Endothelial cell of umbilical vein (primary cell): ENCODE results near the gene TSPAN9. TPM values are rescaled to one million over a fixed set of nuclear protein-coding genes. Genes with fewer than 3 reads are reported as not detected.

ENCODE experiments used
- BruUV-seq: library from RNA; stranded (reverse); fragments of 400-500 nt; replicated peaks from 2 replicates; lab custom pipeline; 2021; lab: Mats Ljungman, UMichigan
- CTCF ChIA-PET: fragments of 300-600, 350-600 bp; sonication (Branson Sonifier 250); formaldehyde crosslinking; loops from one replicate; lab custom pipeline; 2021; ENCODE audit warnings: antibody characterized with exemption, inconsistent platforms; lab: Charles Lee
- POLR2A ChIA-PET: fragments of 300-600, 350-600 bp; sonication (Branson Sonifier 250); formaldehyde crosslinking; loops from one replicate; lab custom pipeline; 2021; ENCODE audit warnings: antibody characterized with exemption, inconsistent platforms; lab: Charles Lee
- DNase-seq: peaks from one replicate; pipeline ENCODE4 v3.0.0-alpha.2; 2011; ENCODE audit warnings: low read depth, low spot score
- FAIRE-seq: peaks from 2 replicates; lab custom pipeline; 2011; peaks lifted over from hg19 to GRCh38; lab: Jason Lieb, UNC
- H2AFZ ChIP-seq: 2 replicates; pipeline ENCODE4 v1.6.0; 2012; ENCODE audit warnings: low read depth, low read length, control low read depth, inconsistent platforms
- H3K27ac ChIP-seq: 2 replicates; pipeline ENCODE4 v1.5.1; 2011; ENCODE audit warnings: low read depth, mild to moderate bottlenecking, control low read depth, low read length, moderate library complexity; ENCODE audit not compliant: insufficient read depth
- H3K27me3 ChIP-seq, 2 experiments: 2 replicates each; pipeline versions ENCODE4 v1.6.0 to v1.6.1; 2011; ENCODE audit warnings: low read length in 2 of 2, mixed read lengths in 1 of 2; ENCODE audit not compliant: control insufficient read depth in 2 of 2, insufficient read depth in 2 of 2
- H3K36me3 ChIP-seq, 2 experiments: 2 replicates in 1 of 2; 3 replicates in 1 of 2; pipeline ENCODE4 v1.5.1; 2011; ENCODE audit warnings: low read length in 2 of 2, mild to moderate bottlenecking in 1 of 2, moderate library complexity in 1 of 2; ENCODE audit not compliant: control insufficient read depth in 2 of 2, insufficient read depth in 2 of 2; ENCODE audit errors: extremely low read depth in 1 of 2
- H3K4me1 ChIP-seq: 3 replicates; pipeline ENCODE4 v1.5.1; 2011; ENCODE audit warnings: mild to moderate bottlenecking, low read length; ENCODE audit not compliant: control insufficient read depth, insufficient read depth; ENCODE audit errors: extremely low read depth
- H3K4me2 ChIP-seq: 2 replicates; pipeline ENCODE4 v1.6.1; 2011; ENCODE audit warnings: low read length, control low read depth, mixed read lengths; ENCODE audit not compliant: insufficient read depth
- H3K4me3 ChIP-seq, 3 experiments: fragments of 200-600 bp in 1 of 3; sonication (generic), shearing (Covaris generic) in 1 of 3; replicated peaks in 1 of 3; 2 replicates each; pipeline ENCODE4 v1.5.1; 2011 to 2016; ENCODE audit warnings: control low read depth in 3 of 3, low read length in 3 of 3, mild to moderate bottlenecking in 2 of 3, inconsistent platforms in 1 of 3, low read depth in 1 of 3, moderate library complexity in 1 of 3; ENCODE audit not compliant: insufficient read depth in 1 of 3
- H3K79me2 ChIP-seq: 2 replicates; pipeline ENCODE4 v1.6.0; 2012; ENCODE audit warnings: low read length, inconsistent platforms; ENCODE audit not compliant: control insufficient read depth, insufficient read depth
- H3K9ac ChIP-seq: replicated peaks from 2 replicates; pipeline ENCODE3; 2011; ENCODE audit warnings: low read length, control low read depth; ENCODE audit not compliant: insufficient read depth; ENCODE audit errors: extremely low read depth
- H3K9me1 ChIP-seq: replicated peaks from 3 replicates; pipeline ENCODE4 v1.6.0; 2011; ENCODE audit warnings: mild to moderate bottlenecking, low read length; ENCODE audit not compliant: control insufficient read depth, insufficient read depth; ENCODE audit errors: extremely low read depth
- H3K9me3 ChIP-seq: replicated peaks from 2 replicates; pipeline ENCODE4 v1.5.1; 2012; ENCODE audit warnings: low read length, inconsistent platforms; ENCODE audit not compliant: control insufficient read depth, insufficient read depth
- H4K20me1 ChIP-seq: replicated peaks from 2 replicates; pipeline ENCODE3; 2011; ENCODE audit warnings: mild to moderate bottlenecking, low read length; ENCODE audit not compliant: control insufficient read depth, insufficient read depth; ENCODE audit errors: extremely low read depth
- CTCF ChIP-seq, 2 donors: IDR thresholded peaks; 1 replicate in 1 of 2; 2 replicates in 1 of 2; pipeline ENCODE4 v1.5.1; 2011; ENCODE audit warnings: low read length in 2 of 2, mild to moderate bottlenecking in 2 of 2, moderate library complexity in 2 of 2, control low read depth in 1 of 2, inconsistent platforms in 1 of 2, low read depth in 1 of 2; ENCODE audit not compliant: insufficient read depth in 1 of 2; ENCODE audit errors: extremely low read depth in 1 of 2
- EZH2 ChIP-seq: IDR thresholded peaks from 2 replicates; pipeline ENCODE4 v1.6.1; 2012; ENCODE audit warnings: borderline replicate concordance, low read depth, mild to moderate bottlenecking, moderate library complexity, low read length, inconsistent platforms; ENCODE audit not compliant: severe bottlenecking
- FOS ChIP-seq: IDR thresholded peaks from 2 replicates; pipeline ENCODE4 v1.6.1; 2011; ENCODE audit warnings: mild to moderate bottlenecking, low read length, moderate library complexity, borderline replicate concordance; ENCODE audit not compliant: insufficient read depth
- JUN ChIP-seq: IDR thresholded peaks from 2 replicates; pipeline ENCODE4 v1.6.1; 2011; ENCODE audit warnings: borderline replicate concordance, low read depth; ENCODE audit not compliant: insufficient read length, insufficient read depth
- MAX ChIP-seq: IDR thresholded peaks from 2 replicates; pipeline ENCODE4 v1.6.1; 2011; ENCODE audit not compliant: insufficient read depth, insufficient read length
- MYC ChIP-seq: IDR thresholded peaks from one replicate; pipeline ENCODE4 v1.6.1; 2011; ENCODE audit warnings: mild to moderate bottlenecking, low read depth, low read length
- POLR2AphosphoS5 ChIP-seq: IDR thresholded peaks from 2 replicates; pipeline ENCODE4 v1.6.1; 2012; ENCODE audit warnings: low read depth, mild to moderate bottlenecking, control low read depth, low read length, moderate library complexity; ENCODE audit not compliant: insufficient read depth
- dilution Hi-C: fragments of 300-500 bp; cut with MboI; formaldehyde crosslinking; loops from one replicate; pipeline ENCODE4 v1.15.0; 2019; ENCODE audit warnings: low sequenced_read_pairs; ENCODE audit not compliant: extremely low pct_ligation_motif_present
- intact Hi-C: fragments of 100-400 bp; cut with micrococcal nuclease; formaldehyde crosslinking; loops from one replicate; pipeline ENCODE4 v1.10.0; 2022
- polyA plus RNA-seq, 4 experiments: library from polyadenylated mRNA; depleted of rRNA in 3 of 4; stranded (reverse) in 3 of 4; unstranded in 1 of 4; fragments of >200 nt; gene quantifications; 2 replicates each; pipeline versions ENCODE4 v1.2.1 to v1.2.3, GENCODE V29; 2011 to 2012; ENCODE audit warnings: missing spikeins in 1 of 4
- total RNA-seq: library from RNA; stranded (reverse); gene quantifications from 2 replicates; pipeline ENCODE4 v1.2.3, GENCODE V29; 2021

The TSPAN9 gene
- total and polyA plus RNA-seq, 2 donors (not counting 3 experiments of a cell fraction or from before 2014, with no cell fraction given) = 43.3 to 66.8 TPM

DNA sequence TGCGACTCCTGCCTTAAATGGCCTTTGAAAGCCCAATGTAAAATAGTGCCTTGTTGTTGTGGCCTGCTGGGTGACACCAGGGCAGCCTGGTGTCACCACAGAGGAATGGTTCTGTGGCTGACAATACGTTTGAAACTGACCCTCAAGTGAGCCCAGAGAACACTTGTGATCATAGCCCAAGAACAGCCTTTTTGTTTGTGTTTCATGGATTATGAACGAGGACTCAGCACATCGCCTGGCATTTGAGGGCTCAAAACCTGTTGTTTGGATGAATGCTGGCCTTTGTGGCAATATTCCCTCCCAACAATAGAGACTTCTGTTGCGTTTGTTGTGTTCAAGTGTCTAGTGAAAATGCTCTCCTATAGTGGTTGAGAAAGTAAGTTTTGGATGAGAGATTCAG, 48.5 kb downstream of the TSPAN9 start:
- no peaks in the 10 kb centered on the region for H3K9me3 ChIP-seq
- H3K36me3 ChIP-seq = no peaks in the 10 kb centered on the region
- H4K20me1 ChIP-seq = no peaks in the 10 kb centered on the region
- ChIA-PET POLR2A (no interaction called here), CTCF (interaction anchor here (1.7 kb wide), 1 partner anchor 52 kb away, joined by 5 read pairs; no protein-coding TSS in a partner anchor)
- no peak overlapping the region for H3K27ac ChIP-seq
- BruUV-seq = no TSS peak
- dilution Hi-C loops = no loop called here
- no peak overlapping the region for H3K9ac ChIP-seq
- H3K4me1 ChIP-seq = peaks cover 33% of the 10 kb centered on the region
- TF ChIP-seq POLR2AphosphoS5 (no peak), CTCF (IDR thresholded peaks at IDR 0.05; ENCODE audit: extremely low read depth in 1 of 2, insufficient read depth in 1 of 2, low read depth in 1 of 2, low read length in 2 of 2) (no peak), JUN (no peak), FOS (no peak), MYC (no peak), EZH2 (no peak), MAX (no peak)
- H3K4me2 ChIP-seq = no peak overlapping the region
- DNase-seq (no peak), FAIRE-seq (peak; percentile 35)
- no peaks in the 10 kb centered on the region for H3K79me2 ChIP-seq
- H3K27me3 ChIP-seq = no peaks in the 10 kb centered on the region
- H3K9me1 ChIP-seq = no peaks in the 10 kb centered on the region
- H3K4me3 ChIP-seq = no peak overlapping the region
- no peak overlapping the region for H2AFZ ChIP-seq
- intact Hi-C loops = no loop called here
